GM23338 (cell line): ENCODE measurements around the gene KIAA1328. TPM values are rescaled to one million over a fixed set of nuclear protein-coding genes. Genes with fewer than 3 reads are reported as not detected.

Experiments used
- ATAC-seq: fragments of 200-7000 bp; cut with Tn5 transposase; 3 replicates; pipeline ENCODE4 v1.9.1; 2020
- DNase-seq: peaks from one replicate; pipeline ENCODE4 v3.0.0-alpha.2; 2015; ENCODE audit warnings: low spot score
- H2AFZ ChIP-seq: fragments of 200-600 bp; sonication (generic); 2 replicates; pipeline ENCODE4 v1.8.0; 2016; ENCODE audit warnings: antibody characterized with exemption, mild to moderate bottlenecking, moderate library complexity
- H3F3A ChIP-seq: fragments of 200-600 bp; sonication (generic); replicated peaks from 2 replicates; pipeline ENCODE4 v1.8.0; 2017; ENCODE audit warnings: antibody characterized with exemption, mixed run types, low read depth
- H3K27ac ChIP-seq: fragments of 200-600 bp; sonication (generic); 2 replicates; pipeline ENCODE4 v1.6.1; 2016; ENCODE audit warnings: low read depth
- H3K27me3 ChIP-seq: fragments of 200-600 bp; sonication (generic); 2 replicates; pipeline ENCODE4 v1.8.0; 2016; ENCODE audit warnings: mild to moderate bottlenecking, mixed run types, moderate library complexity; ENCODE audit not compliant: insufficient read depth
- H3K36me3 ChIP-seq: fragments of 200-600 bp; sonication (generic); 2 replicates; pipeline ENCODE4 v1.8.0; 2016; ENCODE audit warnings: mild to moderate bottlenecking; ENCODE audit not compliant: insufficient read depth
- H3K4me1 ChIP-seq: fragments of 200-600 bp; sonication (generic); 2 replicates; pipeline ENCODE4 v1.8.0; 2016; ENCODE audit warnings: mild to moderate bottlenecking, moderate library complexity; ENCODE audit not compliant: insufficient read depth
- H3K4me2 ChIP-seq: fragments of 200-600 bp; sonication (generic); 2 replicates; pipeline ENCODE4 v1.7.1; 2017; ENCODE audit warnings: mixed run types
- H3K4me3 ChIP-seq: fragments of 200-600 bp; sonication (generic); 2 replicates; pipeline ENCODE4 v1.6.1; 2016; ENCODE audit warnings: mixed run types
- H3K79me2 ChIP-seq: fragments of 200-600 bp; sonication (generic); replicated peaks from 2 replicates; pipeline ENCODE4 v1.8.0; 2017; ENCODE audit warnings: mild to moderate bottlenecking; ENCODE audit not compliant: insufficient read depth
- H3K9me2 ChIP-seq: fragments of 200-600 bp; sonication (generic); 2 replicates; pipeline ENCODE4 v1.8.0; 2017; ENCODE audit not compliant: insufficient read depth
- H4K20me1 ChIP-seq: fragments of 200-600 bp; sonication (generic); replicated peaks from 2 replicates; pipeline ENCODE4 v1.8.0; 2017; ENCODE audit warnings: mild to moderate bottlenecking; ENCODE audit not compliant: insufficient read depth
- H3K27ac Mint-ChIP-seq: 2 replicates; pipeline ENCODE4 v1.8.0; 2020; ENCODE audit warnings: inconsistent platforms, mild to moderate bottlenecking, moderate library complexity, mixed read lengths
- H3K27me3 Mint-ChIP-seq: 3 replicates; pipeline ENCODE4 v1.8.0; 2022; ENCODE audit warnings: low read depth, mild to moderate bottlenecking, moderate library complexity, mixed read lengths, inconsistent platforms; ENCODE audit not compliant: insufficient read depth, poor library complexity
- H3K36me3 Mint-ChIP-seq: 3 replicates; pipeline ENCODE4 v1.8.0; 2021; ENCODE audit warnings: low read depth, mild to moderate bottlenecking, inconsistent platforms, moderate library complexity, mixed read lengths
- H3K4me1 Mint-ChIP-seq: 3 replicates; pipeline ENCODE4 v1.8.0; 2020; ENCODE audit warnings: mild to moderate bottlenecking, inconsistent platforms, mixed read lengths
- H3K4me3 Mint-ChIP-seq: 3 replicates; pipeline ENCODE4 v1.8.0; 2021; ENCODE audit warnings: moderate library complexity, mild to moderate bottlenecking, inconsistent platforms, mixed read lengths
- H3K9me3 Mint-ChIP-seq: 3 replicates; pipeline ENCODE4 v1.8.0; 2020; ENCODE audit warnings: moderate library complexity, mild to moderate bottlenecking, inconsistent platforms, mixed read lengths
- CREB1 ChIP-seq: fragments of 250-450 bp; sonication (Bioruptor Pico); IDR thresholded peaks from 2 replicates; pipeline ENCODE4 v1.5.0; 2020; ENCODE audit warnings: low read depth, mild to moderate bottlenecking, moderate library complexity
- EZH2 ChIP-seq: fragments of 200-600 bp; sonication (generic); IDR thresholded peaks from one replicate; pipeline ENCODE4 v1.8.0; 2017; ENCODE audit warnings: antibody characterized with exemption, mild to moderate bottlenecking, low read depth; ENCODE audit not compliant: unreplicated experiment
- NANOG ChIP-seq: IDR thresholded peaks from 2 replicates; pipeline ENCODE4 v1.6.1; 2016; ENCODE audit warnings: antibody characterized with exemption, borderline replicate concordance
- POLR2AphosphoS5 ChIP-seq: IDR thresholded peaks from 2 replicates; pipeline ENCODE4 v1.6.1; 2016; ENCODE audit warnings: antibody characterized with exemption, low read depth
- ZNF114 ChIP-seq: fragments of 250-450 bp; sonication (Bioruptor Pico); IDR thresholded peaks from 2 replicates; pipeline ENCODE4 v1.5.0; 2020; ENCODE audit warnings: mild to moderate bottlenecking, moderate library complexity
- ZNF331 ChIP-seq: fragments of 250-450 bp; sonication (Bioruptor Pico); IDR thresholded peaks from 2 replicates; pipeline ENCODE4 v1.5.0; 2020; ENCODE audit warnings: low read depth, mild to moderate bottlenecking, moderate library complexity
- polyA plus RNA-seq: library from polyadenylated mRNA; unstranded; fragments of >200 nt; fragmentation: Nextera tagmentation; extraction: Ambion mirVana; gene quantifications from 2 replicates; pipeline ENCODE4 v1.2.1, GENCODE V29; 2016
- total RNA-seq: library from RNA; depleted of rRNA; stranded (reverse); fragments of >200 nt; shearing (Covaris generic); gene quantifications from 2 replicates; pipeline ENCODE4 v1.2.3, GENCODE V29; 2014
- TF ChIP-seq, protein P1 (sequence below), 2 experiments: fragments of 200-600 bp in 1 of 2; sonication (generic) in 1 of 2; conservative IDR thresholded peaks; 2 replicates each; pipeline versions ENCODE4 v1.5.1 to v1.6.1; 2016 to 2017; ENCODE audit warnings: antibody characterized with exemption in 2 of 2, low read depth in 2 of 2, mild to moderate bottlenecking in 2 of 2, moderate library complexity in 1 of 2
- TF ChIP-seq, protein P2 (sequence below): fragments of 250-450 bp; sonication (Bioruptor Pico); IDR thresholded peaks from 2 replicates; pipeline ENCODE4 v1.5.0; 2020; ENCODE audit warnings: mild to moderate bottlenecking, moderate library complexity
- TF ChIP-seq, protein P3 (sequence below): IDR thresholded peaks from one replicate; pipeline ENCODE4 v1.6.1; 2018; ENCODE audit warnings: antibody characterized with exemption; ENCODE audit not compliant: unreplicated experiment

KIAA1328 gene
- total and polyA plus RNA-seq, 2 experiments from 2014 or later = 5.2 to 8.4 TPM

DNA sequence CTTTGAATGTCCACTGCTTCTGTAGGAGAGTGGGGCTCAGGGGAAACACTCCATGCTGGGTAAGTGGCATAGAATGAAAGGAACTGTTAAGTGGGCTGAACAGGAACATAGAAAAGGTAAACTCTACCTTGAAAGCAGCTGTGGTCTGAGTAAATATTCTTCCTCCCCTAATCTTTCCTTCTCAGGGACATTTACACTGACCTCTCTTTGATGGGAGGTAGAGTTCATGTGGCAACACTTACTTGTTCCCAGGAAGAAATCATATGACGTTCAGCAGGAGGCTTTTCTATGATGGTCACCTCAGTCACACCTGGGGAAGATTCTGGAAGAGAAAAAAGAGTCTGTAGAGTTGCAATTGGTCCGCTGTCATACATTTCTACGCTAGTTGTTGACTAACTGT is 10.3 kb upstream of the KIAA1328 start (continued):
- TF ChIP-seq CREB1 (CRISPR knock-in tag) (no peak), ZNF114 (CRISPR knock-in tag) (no peak), ZNF331 (CRISPR knock-in tag) (no peak)
- TF ChIP-seq, protein P1, sequence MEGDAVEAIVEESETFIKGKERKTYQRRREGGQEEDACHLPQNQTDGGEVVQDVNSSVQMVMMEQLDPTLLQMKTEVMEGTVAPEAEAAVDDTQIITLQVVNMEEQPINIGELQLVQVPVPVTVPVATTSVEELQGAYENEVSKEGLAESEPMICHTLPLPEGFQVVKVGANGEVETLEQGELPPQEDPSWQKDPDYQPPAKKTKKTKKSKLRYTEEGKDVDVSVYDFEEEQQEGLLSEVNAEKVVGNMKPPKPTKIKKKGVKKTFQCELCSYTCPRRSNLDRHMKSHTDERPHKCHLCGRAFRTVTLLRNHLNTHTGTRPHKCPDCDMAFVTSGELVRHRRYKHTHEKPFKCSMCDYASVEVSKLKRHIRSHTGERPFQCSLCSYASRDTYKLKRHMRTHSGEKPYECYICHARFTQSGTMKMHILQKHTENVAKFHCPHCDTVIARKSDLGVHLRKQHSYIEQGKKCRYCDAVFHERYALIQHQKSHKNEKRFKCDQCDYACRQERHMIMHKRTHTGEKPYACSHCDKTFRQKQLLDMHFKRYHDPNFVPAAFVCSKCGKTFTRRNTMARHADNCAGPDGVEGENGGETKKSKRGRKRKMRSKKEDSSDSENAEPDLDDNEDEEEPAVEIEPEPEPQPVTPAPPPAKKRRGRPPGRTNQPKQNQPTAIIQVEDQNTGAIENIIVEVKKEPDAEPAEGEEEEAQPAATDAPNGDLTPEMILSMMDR (conservative IDR thresholded peaks at IDR 0.05; ENCODE audit: low read depth in 2 of 2) = no peak
- TF ChIP-seq, protein P2, sequence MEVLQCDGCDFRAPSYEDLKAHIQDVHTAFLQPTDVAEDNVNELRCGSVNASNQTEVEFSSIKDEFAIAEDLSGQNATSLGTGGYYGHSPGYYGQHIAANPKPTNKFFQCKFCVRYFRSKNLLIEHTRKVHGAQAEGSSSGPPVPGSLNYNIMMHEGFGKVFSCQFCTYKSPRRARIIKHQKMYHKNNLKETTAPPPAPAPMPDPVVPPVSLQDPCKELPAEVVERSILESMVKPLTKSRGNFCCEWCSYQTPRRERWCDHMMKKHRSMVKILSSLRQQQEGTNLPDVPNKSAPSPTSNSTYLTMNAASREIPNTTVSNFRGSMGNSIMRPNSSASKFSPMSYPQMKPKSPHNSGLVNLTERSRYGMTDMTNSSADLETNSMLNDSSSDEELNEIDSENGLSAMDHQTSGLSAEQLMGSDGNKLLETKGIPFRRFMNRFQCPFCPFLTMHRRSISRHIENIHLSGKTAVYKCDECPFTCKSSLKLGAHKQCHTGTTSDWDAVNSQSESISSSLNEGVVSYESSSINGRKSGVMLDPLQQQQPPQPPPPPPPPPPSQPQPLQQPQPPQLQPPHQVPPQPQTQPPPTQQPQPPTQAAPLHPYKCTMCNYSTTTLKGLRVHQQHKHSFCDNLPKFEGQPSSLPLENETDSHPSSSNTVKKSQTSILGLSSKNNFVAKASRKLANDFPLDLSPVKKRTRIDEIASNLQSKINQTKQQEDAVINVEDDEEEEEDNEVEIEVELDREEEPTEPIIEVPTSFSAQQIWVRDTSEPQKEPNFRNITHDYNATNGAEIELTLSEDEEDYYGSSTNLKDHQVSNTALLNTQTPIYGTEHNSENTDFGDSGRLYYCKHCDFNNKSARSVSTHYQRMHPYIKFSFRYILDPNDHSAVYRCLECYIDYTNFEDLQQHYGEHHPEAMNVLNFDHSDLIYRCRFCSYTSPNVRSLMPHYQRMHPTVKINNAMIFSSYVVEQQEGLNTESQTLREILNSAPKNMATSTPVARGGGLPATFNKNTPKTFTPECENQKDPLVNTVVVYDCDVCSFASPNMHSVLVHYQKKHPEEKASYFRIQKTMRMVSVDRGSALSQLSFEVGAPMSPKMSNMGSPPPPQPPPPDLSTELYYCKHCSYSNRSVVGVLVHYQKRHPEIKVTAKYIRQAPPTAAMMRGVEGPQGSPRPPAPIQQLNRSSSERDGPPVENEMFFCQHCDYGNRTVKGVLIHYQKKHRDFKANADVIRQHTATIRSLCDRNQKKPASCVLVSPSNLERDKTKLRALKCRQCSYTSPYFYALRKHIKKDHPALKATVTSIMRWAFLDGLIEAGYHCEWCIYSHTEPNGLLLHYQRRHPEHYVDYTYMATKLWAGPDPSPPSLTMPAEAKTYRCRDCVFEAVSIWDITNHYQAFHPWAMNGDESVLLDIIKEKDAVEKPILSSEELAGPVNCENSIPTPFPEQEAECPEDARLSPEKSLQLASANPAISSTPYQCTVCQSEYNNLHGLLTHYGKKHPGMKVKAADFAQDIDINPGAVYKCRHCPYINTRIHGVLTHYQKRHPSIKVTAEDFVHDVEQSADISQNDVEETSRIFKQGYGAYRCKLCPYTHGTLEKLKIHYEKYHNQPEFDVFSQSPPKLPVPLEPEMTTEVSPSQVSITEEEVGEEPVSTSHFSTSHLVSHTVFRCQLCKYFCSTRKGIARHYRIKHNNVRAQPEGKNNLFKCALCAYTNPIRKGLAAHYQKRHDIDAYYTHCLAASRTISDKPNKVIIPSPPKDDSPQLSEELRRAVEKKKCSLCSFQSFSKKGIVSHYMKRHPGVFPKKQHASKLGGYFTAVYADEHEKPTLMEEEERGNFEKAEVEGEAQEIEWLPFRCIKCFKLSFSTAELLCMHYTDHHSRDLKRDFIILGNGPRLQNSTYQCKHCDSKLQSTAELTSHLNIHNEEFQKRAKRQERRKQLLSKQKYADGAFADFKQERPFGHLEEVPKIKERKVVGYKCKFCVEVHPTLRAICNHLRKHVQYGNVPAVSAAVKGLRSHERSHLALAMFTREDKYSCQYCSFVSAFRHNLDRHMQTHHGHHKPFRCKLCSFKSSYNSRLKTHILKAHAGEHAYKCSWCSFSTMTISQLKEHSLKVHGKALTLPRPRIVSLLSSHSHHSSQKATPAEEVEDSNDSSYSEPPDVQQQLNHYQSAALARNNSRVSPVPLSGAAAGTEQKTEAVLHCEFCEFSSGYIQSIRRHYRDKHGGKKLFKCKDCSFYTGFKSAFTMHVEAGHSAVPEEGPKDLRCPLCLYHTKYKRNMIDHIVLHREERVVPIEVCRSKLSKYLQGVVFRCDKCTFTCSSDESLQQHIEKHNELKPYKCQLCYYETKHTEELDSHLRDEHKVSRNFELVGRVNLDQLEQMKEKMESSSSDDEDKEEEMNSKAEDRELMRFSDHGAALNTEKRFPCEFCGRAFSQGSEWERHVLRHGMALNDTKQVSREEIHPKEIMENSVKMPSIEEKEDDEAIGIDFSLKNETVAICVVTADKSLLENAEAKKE = no peak

DNA sequence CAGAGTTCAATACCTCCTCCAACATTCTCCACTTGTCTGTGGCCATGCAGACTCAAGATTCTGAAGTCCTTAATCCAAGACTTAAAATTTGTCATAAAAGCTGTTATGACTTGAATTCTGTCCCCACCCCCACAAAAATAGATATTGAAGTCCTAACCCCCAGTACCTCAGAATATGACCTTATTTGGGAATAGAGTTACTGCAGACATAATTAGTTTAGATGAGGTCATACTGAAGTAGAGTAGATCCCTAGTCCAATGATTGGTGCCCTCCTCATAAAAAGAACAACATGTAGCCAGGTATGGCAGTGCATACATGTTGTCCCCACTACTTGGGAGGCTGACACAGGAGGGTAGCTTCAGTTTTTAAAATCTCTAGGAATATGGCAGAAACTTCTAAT is 9.3 kb upstream of the KIAA1328 start:
- H3K36me3 ChIP-seq = peaks cover 15% of the 10 kb centered on the region; the same call in 1 of the 2 replicates
- H4K20me1 ChIP-seq = peaks cover 19% of the 10 kb centered on the region
- no peaks in the 10 kb centered on the region for H3K9me2 ChIP-seq
- TF ChIP-seq ZNF331 (CRISPR knock-in tag) (no peak), EZH2 (no peak), POLR2AphosphoS5 (no peak), NANOG (no peak), CREB1 (CRISPR knock-in tag) (no peak)
- TF ChIP-seq, protein P3, sequence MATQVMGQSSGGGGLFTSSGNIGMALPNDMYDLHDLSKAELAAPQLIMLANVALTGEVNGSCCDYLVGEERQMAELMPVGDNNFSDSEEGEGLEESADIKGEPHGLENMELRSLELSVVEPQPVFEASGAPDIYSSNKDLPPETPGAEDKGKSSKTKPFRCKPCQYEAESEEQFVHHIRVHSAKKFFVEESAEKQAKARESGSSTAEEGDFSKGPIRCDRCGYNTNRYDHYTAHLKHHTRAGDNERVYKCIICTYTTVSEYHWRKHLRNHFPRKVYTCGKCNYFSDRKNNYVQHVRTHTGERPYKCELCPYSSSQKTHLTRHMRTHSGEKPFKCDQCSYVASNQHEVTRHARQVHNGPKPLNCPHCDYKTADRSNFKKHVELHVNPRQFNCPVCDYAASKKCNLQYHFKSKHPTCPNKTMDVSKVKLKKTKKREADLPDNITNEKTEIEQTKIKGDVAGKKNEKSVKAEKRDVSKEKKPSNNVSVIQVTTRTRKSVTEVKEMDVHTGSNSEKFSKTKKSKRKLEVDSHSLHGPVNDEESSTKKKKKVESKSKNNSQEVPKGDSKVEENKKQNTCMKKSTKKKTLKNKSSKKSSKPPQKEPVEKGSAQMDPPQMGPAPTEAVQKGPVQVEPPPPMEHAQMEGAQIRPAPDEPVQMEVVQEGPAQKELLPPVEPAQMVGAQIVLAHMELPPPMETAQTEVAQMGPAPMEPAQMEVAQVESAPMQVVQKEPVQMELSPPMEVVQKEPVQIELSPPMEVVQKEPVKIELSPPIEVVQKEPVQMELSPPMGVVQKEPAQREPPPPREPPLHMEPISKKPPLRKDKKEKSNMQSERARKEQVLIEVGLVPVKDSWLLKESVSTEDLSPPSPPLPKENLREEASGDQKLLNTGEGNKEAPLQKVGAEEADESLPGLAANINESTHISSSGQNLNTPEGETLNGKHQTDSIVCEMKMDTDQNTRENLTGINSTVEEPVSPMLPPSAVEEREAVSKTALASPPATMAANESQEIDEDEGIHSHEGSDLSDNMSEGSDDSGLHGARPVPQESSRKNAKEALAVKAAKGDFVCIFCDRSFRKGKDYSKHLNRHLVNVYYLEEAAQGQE = no peak
- peaks cover 28% of the 10 kb centered on the region for H3K36me3 Mint-ChIP-seq
- no peaks in the 10 kb centered on the region for H3K4me1 ChIP-seq
- no peak overlapping the region for H3K27ac Mint-ChIP-seq
- H3K79me2 ChIP-seq = peaks cover 5% of the 10 kb centered on the region; the same call in 1 of the 2 replicates
- H2AFZ ChIP-seq = no peak overlapping the region
- H3K9me3 Mint-ChIP-seq = no peaks in the 10 kb centered on the region
- H3K27me3 Mint-ChIP-seq = no peaks in the 10 kb centered on the region
- no peak overlapping the region for H3K4me3 ChIP-seq
- no peak overlapping the region for H3K4me3 Mint-ChIP-seq
- no peak overlapping the region for H3K27ac ChIP-seq
- H3K4me1 Mint-ChIP-seq = peaks cover 3% of the 10 kb centered on the region; the same call in 2 of the 3 replicates
- H3K4me2 ChIP-seq = no peak overlapping the region
- no peaks in the 10 kb centered on the region for H3F3A ChIP-seq
- no peaks in the 10 kb centered on the region for H3K27me3 ChIP-seq
- DNase-seq (no peak), ATAC-seq (no peak)
